ENCODE measurements around the gene COPB1.

Gene COPB1

GRCh38 chr11:14445542-14446530 is 53.8 kb downstream of the COPB1 start:
- TF ChIP-seq CTCF (IDR thresholded peaks at IDR 0.05) = no peak

- TF ChIP-seq CTCF (IDR thresholded peaks at IDR 0.05) = no peak
Measured at GRCh38 chr11:14444441-14445189, 55.0 kb downstream of the COPB1 start.

GRCh38 chr11:14443638-14444037 is 56.0 kb downstream of the COPB1 start:
- no peak for TF ChIP-seq CTCF (IDR thresholded peaks at IDR 0.05)

GRCh38 chr11:14435717-14436512 is 63.7 kb downstream of the COPB1 start:
- no peak for TF ChIP-seq CTCF (IDR thresholded peaks at IDR 0.05)

- TF ChIP-seq CTCF (IDR thresholded peaks at IDR 0.05) = no peak
Measured at GRCh38 chr11:14425621-14426020, 74.0 kb downstream of the COPB1 start.

- TF ChIP-seq CTCF (IDR thresholded peaks at IDR 0.05) = no peak
Measured at GRCh38 chr11:14424096-14424495, 75.5 kb downstream of the COPB1 start.

- no peak for TF ChIP-seq CTCF (IDR thresholded peaks at IDR 0.05)
Measured at GRCh38 chr11:14423633-14424032, 76.0 kb downstream of the COPB1 start.
